Astrocyte of the cerebellum (primary cell): ENCODE measurements around the gene RPA3.

Experiments used
- DNase-seq: peaks from one replicate; pipeline ENCODE4 v3.0.0-alpha.2; 2011; ENCODE audit warnings: low read depth
- H3K4me3 ChIP-seq: 2 replicates; pipeline ENCODE4 v1.5.1; 2011; ENCODE audit warnings: mild to moderate bottlenecking, low read depth, low read length, moderate library complexity
- CTCF ChIP-seq: IDR thresholded peaks from 2 replicates; pipeline ENCODE4 v1.5.1; 2012; ENCODE audit warnings: low read length, low read depth, moderate library complexity, mild to moderate bottlenecking; ENCODE audit errors: missing control alignments
- in situ Hi-C: cut with HindIII; loops from 2 replicates; pipeline ENCODE4 v1.10.0; 2017; ENCODE audit warnings: low sequenced_read_pairs

The RPA3 gene

GRCh38 chr7:7694542-7694941, 23.9 kb downstream of the RPA3 start:
- TF ChIP-seq CTCF: no peak
- no peak overlapping the region for H3K4me3 ChIP-seq
- no peak for DNase-seq
- in situ Hi-C loops: no loop called here

GRCh38 chr7:7693881-7694280, 24.5 kb downstream of the RPA3 start:
- in situ Hi-C loops: no loop called here
- TF ChIP-seq CTCF: no peak
- H3K4me3 ChIP-seq: no peak overlapping the region
- DNase-seq: peak; percentile 59

- no peak overlapping the region for H3K4me3 ChIP-seq
- in situ Hi-C loops: no loop called here
- no peak for DNase-seq
- no peak for TF ChIP-seq CTCF
Observed at GRCh38 chr7:7688956-7689355, 29.5 kb downstream of the RPA3 start.

GRCh38 chr7:7688310-7688709, 30.1 kb downstream of the RPA3 start:
- H3K4me3 ChIP-seq: no peak overlapping the region
- TF ChIP-seq CTCF: no peak
- in situ Hi-C loops: no loop called here
- no peak for DNase-seq

- no peak for DNase-seq
- in situ Hi-C loops: no loop called here
- TF ChIP-seq CTCF: no peak
- no peak overlapping the region for H3K4me3 ChIP-seq
Observed at GRCh38 chr7:7687800-7688199, 30.6 kb downstream of the RPA3 start.

GRCh38 chr7:7686811-7687508, 31.4 kb downstream of the RPA3 start:
- in situ Hi-C loops: no loop called here

More at GRCh38 chr7:7686811-7687508, 31.4 kb downstream of the RPA3 start:
- no peak for TF ChIP-seq CTCF
- H3K4me3 ChIP-seq: no peak overlapping the region
- DNase-seq: no peak
